PC-9 (cell line): ENCODE data around the gene CXCL8.

Source experiments
- EZH2 ChIP-seq: fragments of 200-600 bp; sonication (generic); IDR thresholded peaks from 2 replicates; pipeline ENCODE4 v1.8.0; 2017; ENCODE audit warnings: antibody characterized with exemption, low read depth
- TF ChIP-seq, protein P1 (sequence below): fragments of 200-600 bp; sonication (generic); conservative IDR thresholded peaks from 2 replicates; pipeline ENCODE4 v1.6.1; 2017; ENCODE audit warnings: mixed run types, antibody characterized with exemption, mild to moderate bottlenecking, moderate library complexity

DNA sequence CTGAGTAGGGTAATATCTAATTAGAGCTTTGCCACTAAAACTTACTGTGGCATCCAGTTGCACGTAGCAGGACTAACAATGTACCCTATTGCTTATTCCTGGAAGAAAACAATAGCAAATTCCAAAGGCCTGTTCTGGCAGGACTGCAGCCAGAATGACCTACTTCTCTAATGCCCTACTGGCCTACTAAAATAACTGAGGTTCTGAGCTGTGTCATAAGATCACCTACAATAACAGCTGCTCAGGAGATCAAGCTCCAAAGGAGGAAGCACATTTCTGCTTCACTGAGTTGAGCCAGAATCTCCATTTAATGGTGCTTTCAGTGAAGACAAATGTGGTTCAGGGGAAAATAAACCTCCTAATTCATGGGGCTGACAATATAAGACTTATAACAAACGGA is 42.2 kb upstream of the CXCL8 start:
- TF ChIP-seq EZH2: no peak
- TF ChIP-seq, protein P1, sequence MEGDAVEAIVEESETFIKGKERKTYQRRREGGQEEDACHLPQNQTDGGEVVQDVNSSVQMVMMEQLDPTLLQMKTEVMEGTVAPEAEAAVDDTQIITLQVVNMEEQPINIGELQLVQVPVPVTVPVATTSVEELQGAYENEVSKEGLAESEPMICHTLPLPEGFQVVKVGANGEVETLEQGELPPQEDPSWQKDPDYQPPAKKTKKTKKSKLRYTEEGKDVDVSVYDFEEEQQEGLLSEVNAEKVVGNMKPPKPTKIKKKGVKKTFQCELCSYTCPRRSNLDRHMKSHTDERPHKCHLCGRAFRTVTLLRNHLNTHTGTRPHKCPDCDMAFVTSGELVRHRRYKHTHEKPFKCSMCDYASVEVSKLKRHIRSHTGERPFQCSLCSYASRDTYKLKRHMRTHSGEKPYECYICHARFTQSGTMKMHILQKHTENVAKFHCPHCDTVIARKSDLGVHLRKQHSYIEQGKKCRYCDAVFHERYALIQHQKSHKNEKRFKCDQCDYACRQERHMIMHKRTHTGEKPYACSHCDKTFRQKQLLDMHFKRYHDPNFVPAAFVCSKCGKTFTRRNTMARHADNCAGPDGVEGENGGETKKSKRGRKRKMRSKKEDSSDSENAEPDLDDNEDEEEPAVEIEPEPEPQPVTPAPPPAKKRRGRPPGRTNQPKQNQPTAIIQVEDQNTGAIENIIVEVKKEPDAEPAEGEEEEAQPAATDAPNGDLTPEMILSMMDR: no peak
